ENCODE results near the gene VAC14. TPM values are rescaled to one million over a fixed set of nuclear protein-coding genes. Genes with fewer than 3 reads are reported as not detected.
"Not testable (repeated sequence)": the region's sequence is repeated elsewhere in the genome, so short reads cannot be mapped to it uniquely, and the experiment has no call there.

Gene VAC14
- total RNA-seq, 2 donors from 2014 or later, result 34.9 to 37.0 TPM

DNA sequence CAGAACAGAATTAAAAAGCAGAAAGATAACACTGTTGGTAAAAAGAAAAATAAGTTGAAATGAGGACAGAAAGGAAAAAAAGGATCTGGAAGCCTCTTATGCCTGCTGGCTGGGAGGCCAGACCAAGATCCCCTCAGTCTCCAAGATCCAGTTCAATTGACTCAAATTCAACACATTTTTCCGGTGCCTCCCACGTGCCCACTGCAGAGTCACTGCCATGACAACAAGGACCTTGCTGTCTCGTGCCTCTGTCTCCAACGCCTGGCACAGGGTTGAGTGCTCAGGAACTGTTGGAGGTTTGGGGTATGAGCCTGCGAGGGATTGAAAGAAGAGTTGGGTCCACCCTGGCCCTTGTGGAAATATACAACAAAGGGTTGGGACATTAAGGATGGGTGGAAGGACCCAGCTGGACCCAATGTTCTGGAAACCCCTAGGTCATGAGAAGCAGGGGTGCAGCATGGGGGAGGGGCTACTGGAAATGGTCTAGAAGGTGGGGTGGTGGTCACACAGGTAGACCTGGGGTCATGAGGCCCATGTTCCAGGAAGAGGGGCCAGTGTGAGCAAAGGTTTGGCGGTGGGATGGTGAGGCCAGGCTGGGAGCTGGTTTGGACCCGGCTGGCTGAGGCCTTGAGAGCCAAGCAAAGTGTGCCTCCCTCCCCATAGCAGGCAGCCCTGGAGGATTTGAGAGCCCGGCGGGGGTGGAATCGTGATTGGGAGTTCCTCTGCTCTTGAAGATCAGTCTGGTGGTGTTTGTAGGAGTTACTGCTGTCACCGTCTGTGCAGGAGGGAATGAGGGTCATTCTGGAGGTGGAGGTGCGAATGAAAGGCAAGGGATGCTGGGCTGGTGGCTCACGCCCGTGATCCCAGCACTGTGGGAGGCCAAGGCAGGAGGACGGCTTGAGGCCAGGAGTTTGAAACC lies 153.3 kb downstream of the VAC14 start:
- peak overlapping the region; percentile 57 for H3K4me3 ChIP-seq
- no peaks in the 10 kb centered on the region for H3K9me3 ChIP-seq
- peak overlapping the region; percentile 11 to 82 for H3K27ac ChIP-seq
- peaks cover 12 to 34% of the 10 kb centered on the region in 2 donors for H3K4me1 ChIP-seq (ENCODE audit: control insufficient read depth in 1 of 2, low read depth in 2 of 2)
- H3K36me3 ChIP-seq, result no peaks in the 10 kb centered on the region
- DNase-seq (ENCODE audit: low spot score) (no peak), ATAC-seq (ENCODE audit: insufficient number of reproducible peaks, low FRiP score, low read depth) (peak; percentile 21)
- no peaks in the 10 kb centered on the region for H3K27me3 ChIP-seq (replicated peaks; ENCODE audit: insufficient read depth)
- TF ChIP-seq, protein P1, sequence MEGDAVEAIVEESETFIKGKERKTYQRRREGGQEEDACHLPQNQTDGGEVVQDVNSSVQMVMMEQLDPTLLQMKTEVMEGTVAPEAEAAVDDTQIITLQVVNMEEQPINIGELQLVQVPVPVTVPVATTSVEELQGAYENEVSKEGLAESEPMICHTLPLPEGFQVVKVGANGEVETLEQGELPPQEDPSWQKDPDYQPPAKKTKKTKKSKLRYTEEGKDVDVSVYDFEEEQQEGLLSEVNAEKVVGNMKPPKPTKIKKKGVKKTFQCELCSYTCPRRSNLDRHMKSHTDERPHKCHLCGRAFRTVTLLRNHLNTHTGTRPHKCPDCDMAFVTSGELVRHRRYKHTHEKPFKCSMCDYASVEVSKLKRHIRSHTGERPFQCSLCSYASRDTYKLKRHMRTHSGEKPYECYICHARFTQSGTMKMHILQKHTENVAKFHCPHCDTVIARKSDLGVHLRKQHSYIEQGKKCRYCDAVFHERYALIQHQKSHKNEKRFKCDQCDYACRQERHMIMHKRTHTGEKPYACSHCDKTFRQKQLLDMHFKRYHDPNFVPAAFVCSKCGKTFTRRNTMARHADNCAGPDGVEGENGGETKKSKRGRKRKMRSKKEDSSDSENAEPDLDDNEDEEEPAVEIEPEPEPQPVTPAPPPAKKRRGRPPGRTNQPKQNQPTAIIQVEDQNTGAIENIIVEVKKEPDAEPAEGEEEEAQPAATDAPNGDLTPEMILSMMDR (IDR thresholded peaks at IDR 0.05), result no peak

DNA sequence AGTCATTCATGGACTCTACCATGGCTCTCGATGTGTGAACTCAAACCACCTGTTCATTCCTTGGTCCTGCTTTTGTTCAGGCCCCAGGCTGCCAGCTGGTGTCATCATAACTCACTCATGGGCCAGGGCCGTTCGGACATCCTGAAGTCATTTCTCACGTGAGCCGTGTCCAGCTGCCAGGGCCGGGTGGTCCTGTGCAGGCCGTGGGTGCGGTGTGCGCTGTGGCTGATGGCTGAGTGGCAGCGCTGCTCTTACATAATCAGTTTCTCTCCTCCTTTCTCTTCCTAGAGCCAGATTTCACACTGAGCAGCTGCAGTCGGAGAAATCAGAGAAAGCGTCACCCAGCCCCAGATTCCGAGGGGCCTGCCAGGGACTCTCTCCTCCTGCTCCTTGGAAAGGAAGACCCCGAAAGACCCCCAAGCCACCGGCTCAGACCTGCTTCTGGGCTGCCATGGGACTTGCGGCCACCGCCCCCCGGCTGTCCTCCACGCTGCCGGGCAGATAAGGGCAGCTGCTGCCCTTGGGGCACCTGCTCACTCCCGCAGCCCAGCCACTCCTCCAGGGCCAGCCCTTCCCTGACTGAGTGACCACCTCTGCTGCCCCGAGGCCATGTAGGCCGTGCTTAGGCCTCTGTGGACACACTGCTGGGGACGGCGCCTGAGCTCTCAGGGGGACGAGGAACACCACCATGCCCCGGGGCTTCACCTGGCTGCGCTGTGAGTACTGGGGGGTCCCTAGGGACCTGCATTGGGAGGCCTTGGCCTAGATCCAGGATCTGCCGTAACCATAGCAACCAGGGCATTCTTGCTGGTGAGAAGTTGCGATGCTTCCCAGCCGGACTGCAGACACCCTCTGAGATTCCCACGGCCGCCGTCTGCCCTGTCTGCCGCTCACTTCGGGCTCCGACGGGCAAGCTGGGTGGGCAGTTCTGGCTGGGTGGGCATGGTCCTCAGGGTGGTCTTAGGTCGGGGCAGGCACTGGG lies 154.4 kb downstream of the VAC14 start, which contains the start of gene IL34:
TSS of gene IL34 (plus strand) at position 300 of the 982 bp plus-strand sequence. CDS start at position 689, 389 bp downstream.
- Histone ChIP-seq H3K9me3 (no peaks in the 10 kb centered on the region), H3K4me1 (ENCODE audit: control insufficient read depth in 1 of 2, low read depth in 2 of 2) (peaks cover 12 to 34% of the 10 kb centered on the region in 2 donors), H3K36me3 (no peaks in the 10 kb centered on the region), H3K27ac (peak within 1 kb of the TSS; percentile 2 to 82), H3K4me3 (peak within 1 kb of the TSS; percentile 57), H3K27me3 (replicated peaks; ENCODE audit: insufficient read depth) (no peaks in the 10 kb centered on the region)
- TF ChIP-seq, protein P1 (IDR thresholded peaks at IDR 0.05), result no peak
- ATAC-seq (ENCODE audit: insufficient number of reproducible peaks, low FRiP score, low read depth), result no peak
- no peak for DNase-seq (ENCODE audit: low spot score)

DNA sequence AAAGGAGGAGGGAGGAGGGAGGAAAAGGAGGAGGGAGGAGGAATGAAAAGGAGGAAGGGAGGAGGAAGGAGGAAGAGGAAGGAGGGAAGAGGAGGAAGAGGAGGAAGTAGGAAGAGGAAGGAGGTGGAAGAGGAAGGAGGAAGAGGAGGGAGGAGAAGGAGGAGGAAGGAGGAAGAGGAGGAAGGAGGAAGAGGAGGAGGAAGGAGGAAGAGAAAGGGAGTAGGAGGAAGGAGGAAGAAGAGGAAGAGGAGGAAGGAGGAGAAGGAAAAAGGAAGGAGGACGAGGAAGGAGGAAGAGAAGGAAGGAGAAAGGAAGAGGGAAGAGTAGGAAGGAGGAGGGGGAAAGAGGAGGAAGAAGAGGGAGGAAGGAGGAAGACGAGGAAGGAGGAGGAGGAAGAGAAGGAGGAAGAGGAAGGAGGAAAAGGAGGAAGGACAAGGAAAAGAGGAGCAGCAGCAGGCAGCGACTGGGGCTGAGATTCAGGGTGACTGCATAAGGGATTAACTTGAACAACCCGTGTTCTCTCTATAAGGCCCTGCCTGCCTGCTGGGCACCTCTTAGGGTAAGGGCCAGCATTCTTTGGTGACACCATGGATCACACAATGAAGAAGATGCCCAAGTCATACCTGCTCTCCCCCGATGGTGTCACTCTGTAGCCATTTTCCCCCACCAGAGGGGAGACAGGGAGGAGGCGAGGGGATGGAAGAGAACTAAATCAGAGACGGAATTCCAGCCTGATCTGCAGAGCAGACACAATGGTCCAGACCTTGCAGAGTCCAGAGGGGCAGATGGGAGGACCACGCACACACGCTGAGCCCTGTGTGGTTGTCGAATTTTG lies 156.0 kb downstream of the VAC14 start:
- no peaks in the 10 kb centered on the region for H3K27me3 ChIP-seq (replicated peaks; ENCODE audit: insufficient read depth)
- TF ChIP-seq, protein P1 (IDR thresholded peaks at IDR 0.05), result no peak
- H3K36me3 ChIP-seq, result no peaks in the 10 kb centered on the region
- ATAC-seq (ENCODE audit: insufficient number of reproducible peaks, low FRiP score, low read depth) (no peak), DNase-seq (ENCODE audit: low spot score) (no peak)
- peaks cover 12 to 35% of the 10 kb centered on the region in 2 donors for H3K4me1 ChIP-seq (ENCODE audit: control insufficient read depth in 1 of 2, low read depth in 2 of 2)
- H3K4me3 ChIP-seq, result no peak overlapping the region
- no peak overlapping the region for H3K27ac ChIP-seq
- H3K9me3 ChIP-seq, result no peaks in the 10 kb centered on the region

DNA sequence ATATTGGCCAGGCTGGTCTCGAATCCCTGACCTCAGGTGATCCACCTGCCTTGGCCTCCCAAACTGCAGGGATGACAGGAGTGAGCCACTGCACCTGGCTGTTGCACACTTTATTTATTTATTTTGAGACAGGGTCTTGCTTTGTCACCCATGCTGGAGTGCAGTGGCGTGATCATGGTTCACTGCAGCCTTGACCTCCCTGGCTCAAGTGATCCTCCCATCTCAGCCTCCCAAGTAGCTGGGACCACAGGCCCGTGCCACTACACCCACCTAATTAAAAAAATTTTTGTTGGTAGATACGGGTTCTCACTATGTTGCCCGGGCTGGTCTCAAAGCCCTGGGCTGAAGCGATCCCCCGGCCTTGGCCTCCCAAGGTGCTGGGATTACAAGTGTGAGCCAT lies 157.7 kb downstream of the VAC14 start:
- ATAC-seq (ENCODE audit: insufficient number of reproducible peaks, low FRiP score, low read depth); H3K9me3 ChIP-seq; H3K27me3 ChIP-seq (replicated peaks; ENCODE audit: insufficient read depth); H3K36me3 ChIP-seq; H3K4me3 ChIP-seq; H3K27ac ChIP-seq; DNase-seq (ENCODE audit: low spot score): not testable (repeated sequence)
- peaks cover 19 to 39% of the 10 kb centered on the region in 2 donors for H3K4me1 ChIP-seq (ENCODE audit: control insufficient read depth in 1 of 2, low read depth in 2 of 2)

DNA sequence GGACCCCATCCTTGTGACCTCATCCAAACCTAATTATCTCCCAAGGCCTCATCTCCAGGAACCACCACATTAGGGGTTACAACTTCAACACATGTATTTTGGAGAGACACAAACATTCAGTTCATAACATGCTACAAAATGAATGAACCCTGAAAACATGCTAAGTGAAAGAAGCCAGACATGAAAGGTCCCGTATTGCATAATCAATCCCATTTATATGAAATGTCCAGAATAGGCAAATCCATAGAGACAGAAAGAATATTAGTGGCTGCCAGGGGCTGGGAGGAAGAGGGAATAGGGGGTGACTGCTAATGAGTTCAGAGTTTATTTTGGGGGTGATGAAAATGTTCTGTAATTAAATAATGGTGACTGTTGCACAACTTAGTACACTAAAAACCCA lies 158.3 kb downstream of the VAC14 start:
- H3K4me1 ChIP-seq (ENCODE audit: control insufficient read depth in 1 of 2, low read depth in 2 of 2), result peaks cover 19 to 33% of the 10 kb centered on the region in 2 donors
- no peak for ATAC-seq (ENCODE audit: insufficient number of reproducible peaks, low FRiP score, low read depth)
- H3K27ac ChIP-seq, result no peak overlapping the region
- TF ChIP-seq, protein P1 (IDR thresholded peaks at IDR 0.05), result no peak
- H3K36me3 ChIP-seq, result no peaks in the 10 kb centered on the region
- no peak overlapping the region for H3K4me3 ChIP-seq
- H3K9me3 ChIP-seq, result no peaks in the 10 kb centered on the region
- DNase-seq (ENCODE audit: low spot score), result no peak
- no peaks in the 10 kb centered on the region for H3K27me3 ChIP-seq (replicated peaks; ENCODE audit: insufficient read depth)
